Cardiac fibroblast (primary cell): ENCODE measurements around the gene FOXO6.
A peak's percentile ranks its signal among the peaks of the same experiment; 100 is the strongest.

Source experiments
- DNase-seq, 2 donors: peaks; one replicate each; pipeline versions ENCODE4 v3.0.0 to v3.0.0-alpha.2; 2010; ENCODE audit warnings: low read depth in 2 of 2
- H3K4me3 ChIP-seq, 2 donors: replicated peaks in 1 of 2; 1 replicate in 1 of 2; 2 replicates in 1 of 2; pipeline ENCODE4 v1.5.1; 2011; ENCODE audit warnings: low read depth in 2 of 2, low read length in 2 of 2, mild to moderate bottlenecking in 2 of 2, moderate library complexity in 1 of 2
- TF ChIP-seq, protein P1 (sequence below): IDR thresholded peaks from one replicate; pipeline ENCODE4 v1.5.1; 2011; ENCODE audit warnings: low read depth, mild to moderate bottlenecking, low read length, inconsistent platforms

FOXO6 gene

DNA sequence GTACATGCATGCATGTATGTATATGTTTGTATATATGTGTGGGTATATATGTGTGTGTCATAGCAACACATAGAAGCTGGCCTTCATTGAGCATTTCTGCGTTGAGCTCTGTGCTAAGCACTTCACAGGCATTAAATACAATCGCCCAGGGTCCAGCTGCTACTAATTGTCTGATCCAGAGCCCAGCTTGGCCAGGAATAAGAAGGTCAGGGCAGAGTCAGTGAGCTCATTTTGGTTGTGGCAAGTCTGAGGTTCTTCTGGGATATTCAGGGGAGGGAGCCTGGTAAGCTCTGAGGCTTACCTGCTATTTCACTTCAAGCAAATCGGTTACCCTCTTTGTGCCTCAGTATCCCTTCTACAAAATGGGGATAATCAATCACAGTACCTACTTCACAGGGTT is 59.6 kb downstream of the FOXO6 start:
- no peak overlapping the region for H3K4me3 ChIP-seq
- no peak for DNase-seq
- TF ChIP-seq, protein P1, sequence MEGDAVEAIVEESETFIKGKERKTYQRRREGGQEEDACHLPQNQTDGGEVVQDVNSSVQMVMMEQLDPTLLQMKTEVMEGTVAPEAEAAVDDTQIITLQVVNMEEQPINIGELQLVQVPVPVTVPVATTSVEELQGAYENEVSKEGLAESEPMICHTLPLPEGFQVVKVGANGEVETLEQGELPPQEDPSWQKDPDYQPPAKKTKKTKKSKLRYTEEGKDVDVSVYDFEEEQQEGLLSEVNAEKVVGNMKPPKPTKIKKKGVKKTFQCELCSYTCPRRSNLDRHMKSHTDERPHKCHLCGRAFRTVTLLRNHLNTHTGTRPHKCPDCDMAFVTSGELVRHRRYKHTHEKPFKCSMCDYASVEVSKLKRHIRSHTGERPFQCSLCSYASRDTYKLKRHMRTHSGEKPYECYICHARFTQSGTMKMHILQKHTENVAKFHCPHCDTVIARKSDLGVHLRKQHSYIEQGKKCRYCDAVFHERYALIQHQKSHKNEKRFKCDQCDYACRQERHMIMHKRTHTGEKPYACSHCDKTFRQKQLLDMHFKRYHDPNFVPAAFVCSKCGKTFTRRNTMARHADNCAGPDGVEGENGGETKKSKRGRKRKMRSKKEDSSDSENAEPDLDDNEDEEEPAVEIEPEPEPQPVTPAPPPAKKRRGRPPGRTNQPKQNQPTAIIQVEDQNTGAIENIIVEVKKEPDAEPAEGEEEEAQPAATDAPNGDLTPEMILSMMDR = no peak

DNA sequence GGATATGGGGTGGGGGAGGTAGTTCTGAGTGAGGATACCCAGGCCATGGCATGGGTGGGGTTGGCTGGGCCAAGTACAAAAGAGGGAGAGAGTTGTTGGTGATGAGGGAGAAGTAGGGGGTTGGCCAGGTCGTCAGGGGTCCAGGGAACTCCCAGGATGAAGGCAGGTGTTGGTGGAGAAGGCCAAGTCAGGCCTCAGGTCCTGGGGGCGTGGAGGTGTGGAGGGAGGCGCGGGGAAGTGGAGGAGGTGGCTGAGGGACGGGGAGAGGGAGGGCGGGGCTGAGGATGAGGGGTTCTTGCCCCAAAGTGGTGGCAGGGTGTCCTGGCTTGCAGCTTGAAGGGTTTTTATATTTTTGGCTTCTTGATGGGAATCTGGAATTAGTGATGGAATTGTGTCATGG is 61.1 kb downstream of the FOXO6 start:
- DNase-seq = no peak
- TF ChIP-seq, protein P1 = no peak
- H3K4me3 ChIP-seq = no peak overlapping the region

DNA sequence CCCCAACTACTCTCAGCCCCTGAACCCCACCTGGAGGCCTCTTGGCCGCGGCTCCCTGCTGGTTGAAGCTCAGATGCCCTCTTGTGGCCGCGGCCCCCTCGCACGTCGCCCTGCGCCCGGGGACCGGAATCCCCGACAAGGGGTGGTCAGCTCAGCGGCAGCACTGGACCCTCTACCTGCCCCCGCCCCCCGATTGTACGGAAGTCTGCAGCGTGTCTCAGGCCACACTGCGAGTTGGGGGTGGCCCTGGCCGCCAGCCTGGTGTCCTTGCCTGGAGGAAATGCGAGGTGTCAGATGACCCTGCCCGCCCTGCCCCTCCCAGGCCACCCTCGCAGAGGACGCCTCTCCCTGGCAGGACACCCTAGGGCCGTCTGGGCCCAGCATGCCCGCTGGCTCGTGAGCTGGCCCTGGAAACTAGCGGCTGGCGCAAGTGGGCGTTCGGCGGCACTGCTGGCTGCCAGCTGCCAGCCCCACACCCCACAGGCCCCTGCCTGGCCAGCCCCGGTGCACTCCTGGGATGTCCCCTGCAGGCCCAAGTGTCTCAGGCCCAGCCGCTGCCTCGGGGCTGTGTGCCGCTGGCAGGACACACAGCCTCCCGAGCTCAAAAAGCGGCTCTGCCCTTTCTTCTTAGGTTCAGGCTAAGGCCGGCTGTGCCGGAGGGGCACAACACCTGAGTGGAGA is 62.4 kb downstream of the FOXO6 start:
- no peak for DNase-seq
- no peak overlapping the region for H3K4me3 ChIP-seq

DNA sequence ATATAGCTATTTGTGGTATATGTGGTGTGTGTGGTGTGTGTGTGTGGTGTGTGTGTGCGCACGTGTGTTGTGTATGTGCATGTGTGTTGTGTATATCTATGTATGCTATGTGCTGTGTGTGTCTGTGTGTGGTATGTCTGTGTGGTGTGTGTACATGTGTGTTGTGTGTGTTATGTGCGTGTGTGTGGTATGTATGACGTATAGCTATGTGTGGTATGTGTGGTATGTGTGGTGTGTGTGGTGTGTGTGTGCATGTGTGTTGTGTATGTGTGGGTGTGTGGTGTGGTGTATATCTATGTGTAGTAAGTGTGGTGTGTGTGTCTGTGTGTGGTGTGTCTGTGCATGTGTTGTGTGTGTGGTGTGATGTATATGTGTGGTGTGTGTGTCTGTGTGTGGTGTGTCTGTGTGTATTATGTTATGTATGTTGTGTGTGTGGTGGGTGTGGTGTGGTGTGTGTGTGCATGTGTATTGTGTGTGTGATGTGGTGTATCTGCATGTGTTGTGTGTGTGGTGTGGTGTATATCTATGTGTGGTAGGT is 63.4 kb downstream of the FOXO6 start:
- TF ChIP-seq, protein P1 = no peak
- DNase-seq = no peak
- no peak overlapping the region for H3K4me3 ChIP-seq

More for the DNA sequence above, 62.4 kb downstream of the FOXO6 start:
- TF ChIP-seq, protein P1 = peak; percentile 17

DNA sequence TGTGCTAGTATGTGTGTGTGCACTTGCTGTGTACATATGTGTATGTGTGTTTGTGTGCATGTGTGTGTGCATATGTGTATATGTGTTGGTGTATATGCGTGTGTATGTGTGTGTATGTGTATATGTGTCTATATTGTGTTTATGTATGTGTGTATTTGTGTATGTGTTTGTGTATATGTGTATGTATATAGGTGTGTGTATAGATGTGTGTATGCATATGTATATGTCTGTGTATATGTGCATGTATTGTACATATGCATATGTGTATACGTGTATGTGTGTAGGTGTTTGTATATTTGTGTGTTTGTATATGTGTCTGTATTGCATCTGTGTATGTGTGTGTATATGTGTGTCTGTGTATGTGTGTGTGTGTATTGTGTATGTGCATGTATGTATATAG is 64.1 kb downstream of the FOXO6 start:
- no peak for DNase-seq

DNA sequence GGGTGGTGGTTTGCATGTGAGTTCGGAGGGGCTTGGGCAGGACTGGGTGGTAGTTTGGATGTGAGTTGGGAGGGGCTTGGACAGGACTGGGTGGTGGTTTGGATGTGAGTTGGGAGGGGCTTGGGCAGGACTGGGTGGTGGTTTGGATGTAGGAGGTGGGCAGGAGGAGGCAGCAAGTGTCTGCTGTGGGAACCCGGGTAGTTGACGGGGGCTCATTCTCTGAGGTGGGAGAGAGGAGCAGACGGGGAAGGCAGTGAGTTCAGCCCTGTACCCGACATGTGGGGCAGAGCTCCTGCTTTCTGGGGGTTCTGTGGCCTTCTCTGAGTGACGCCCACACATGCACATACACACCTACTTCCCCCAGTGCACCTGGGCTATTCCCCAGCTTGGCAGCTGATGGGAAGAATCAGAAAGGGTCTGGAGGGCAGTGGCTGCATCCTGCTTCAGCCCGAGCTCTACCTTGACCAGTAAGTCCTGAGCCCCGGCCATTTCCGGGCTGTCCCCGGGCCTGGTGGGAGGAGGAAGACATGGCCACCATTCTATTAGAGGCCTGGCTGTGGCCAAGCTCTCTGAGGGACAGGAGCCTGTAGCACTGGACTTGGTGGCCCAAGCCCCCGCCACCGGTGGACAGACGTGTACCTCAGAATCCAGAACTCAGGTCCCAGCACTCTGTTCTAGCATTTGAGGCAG is 65.1 kb downstream of the FOXO6 start:
- no peak overlapping the region for H3K4me3 ChIP-seq
- DNase-seq = no peak
- TF ChIP-seq, protein P1 = no peak

More for the DNA sequence above, 64.1 kb downstream of the FOXO6 start:
- no peak overlapping the region for H3K4me3 ChIP-seq
- TF ChIP-seq, protein P1 = no peak
